HCT116 (cell line): Measurements from ENCODE around the gene CASR. TPM values are rescaled to one million over a fixed set of nuclear protein-coding genes. Genes with fewer than 3 reads are reported as not detected.

Source experiments
- ATAC-seq: fragments of 200-7000 bp; cut with Tn5 transposase; 2 replicates; pipeline ENCODE4 v1.9.1; 2020; ENCODE audit warnings: mild to moderate bottlenecking, moderate library complexity
- BruUV-seq: library from RNA; stranded (reverse); fragments of 400-500 nt; replicated peaks from 2 replicates; lab custom pipeline; 2021; lab: Mats Ljungman, UMichigan
- CTCF ChIA-PET: fragments of 300-600 bp; sonication (Branson Sonifier 250); formaldehyde crosslinking; loops from one replicate; lab custom pipeline; 2021; ENCODE audit warnings: antibody characterized with exemption; lab: Charles Lee
- POLR2A ChIA-PET: fragments of 300-600, 350-600 bp; sonication (Branson Sonifier 250); formaldehyde crosslinking; loops from one replicate; lab custom pipeline; 2021; ENCODE audit warnings: antibody characterized with exemption; lab: Charles Lee
- RAD21 ChIA-PET, 2 experiments: fragments of 300-600 bp; sonication (Branson Sonifier 250); formaldehyde crosslinking; loops; one replicate each; lab custom pipeline; 2023; ENCODE audit warnings: low total read pairs in 2 of 2; ENCODE audit not compliant: uncharacterized antibody in 2 of 2, unreplicated experiment in 2 of 2, low non-redundant PET in 1 of 2; lab: Charles Lee
- DNase-seq: peaks from one replicate; pipeline ENCODE4 v3.0.0-alpha.2; 2010; ENCODE audit warnings: low read depth, low spot score
- H2AFZ ChIP-seq: fragments of 200-600 bp; shearing (Covaris generic), sonication (generic); 2 replicates; pipeline ENCODE4 v1.6.1; 2017; ENCODE audit warnings: low read depth, mixed run types, mixed read lengths, antibody characterized with exemption, low read length; ENCODE audit not compliant: poor library complexity, severe bottlenecking
- H3K27ac ChIP-seq: 2 replicates; pipeline ENCODE4 v1.5.1; 2012; ENCODE audit warnings: low read depth, low read length
- H3K27me3 ChIP-seq: fragments of 200-600 bp; sonication (generic); 2 replicates; pipeline ENCODE4 v1.6.1; 2016; ENCODE audit warnings: mixed run types, low read length, mixed read lengths; ENCODE audit not compliant: insufficient read depth
- H3K36me3 ChIP-seq, 2 experiments: fragments of 200-500 bp in 1 of 2; fragments of 200-600 bp in 1 of 2; sonication (Bioruptor generic) in 1 of 2; sonication (generic) in 1 of 2; 2 replicates each; pipeline versions ENCODE4 v1.5.1 to v1.6.1; 2014 to 2016; ENCODE audit warnings: low read length in 2 of 2, inconsistent platforms in 1 of 2, mixed read lengths in 1 of 2, mixed run types in 1 of 2; ENCODE audit not compliant: insufficient read depth in 2 of 2, control insufficient read depth in 1 of 2
- H3K4me1 ChIP-seq, 2 experiments: fragments of 200-600 bp in 1 of 2; sonication (generic) in 1 of 2; 2 replicates each; pipeline versions ENCODE4 v1.5.1 to v1.6.1; 2012 to 2017; ENCODE audit warnings: low read length in 2 of 2, inconsistent platforms in 1 of 2, mild to moderate bottlenecking in 1 of 2, mixed read lengths in 1 of 2, mixed run types in 1 of 2, moderate library complexity in 1 of 2; ENCODE audit not compliant: insufficient read depth in 2 of 2, control insufficient read depth in 1 of 2
- H3K4me2 ChIP-seq: fragments of 200-600 bp; sonication (generic); 2 replicates; pipeline ENCODE4 v1.6.1; 2017; ENCODE audit warnings: mixed run types, low read length, mixed read lengths
- H3K4me3 ChIP-seq, 2 experiments: fragments of 200-600 bp in 1 of 2; sonication (generic) in 1 of 2; replicated peaks in 1 of 2; 2 replicates each; pipeline ENCODE4 v1.5.1; 2011 to 2016; ENCODE audit warnings: low read length in 2 of 2, control low read depth in 1 of 2, low read depth in 1 of 2, mild to moderate bottlenecking in 1 of 2, mixed read lengths in 1 of 2, mixed run types in 1 of 2
- H3K79me2 ChIP-seq: fragments of 200-600 bp; sonication (generic); 2 replicates; pipeline ENCODE4 v1.6.1; 2017; ENCODE audit warnings: mild to moderate bottlenecking, mixed run types, low read length, moderate library complexity, mixed read lengths; ENCODE audit not compliant: insufficient read depth
- H3K9ac ChIP-seq: fragments of 200-600 bp; sonication (generic); 2 replicates; pipeline ENCODE4 v1.6.1; 2016; ENCODE audit warnings: low read length, mixed read lengths
- H3K9me2 ChIP-seq: fragments of 200-600 bp; sonication (generic), shearing (Covaris generic); 2 replicates; pipeline ENCODE4 v1.6.1; 2017; ENCODE audit warnings: mixed run types, mild to moderate bottlenecking, moderate library complexity; ENCODE audit not compliant: insufficient read depth
- H3K9me3 ChIP-seq, 2 experiments: fragments of 200-500 bp in 1 of 2; fragments of 200-600 bp in 1 of 2; sonication (Bioruptor generic) in 1 of 2; sonication (generic) in 1 of 2; 2 replicates each; pipeline ENCODE4 v1.6.1; 2014 to 2017; ENCODE audit warnings: low read length in 2 of 2, mixed read lengths in 2 of 2, inconsistent platforms in 1 of 2, low read depth in 1 of 2, mild to moderate bottlenecking in 1 of 2, mixed run types in 1 of 2, moderate library complexity in 1 of 2; ENCODE audit not compliant: control insufficient read depth in 1 of 2, insufficient read depth in 1 of 2
- H4K20me1 ChIP-seq: fragments of 200-600 bp; sonication (generic), shearing (Covaris generic); 2 replicates; pipeline ENCODE4 v1.6.1; 2017; ENCODE audit warnings: mixed run types, mild to moderate bottlenecking, moderate library complexity; ENCODE audit not compliant: insufficient read depth
- CBX3 ChIP-seq: IDR thresholded peaks from 2 replicates; pipeline ENCODE4 v1.6.1; 2012; ENCODE audit warnings: low read depth
- CEBPB ChIP-seq: IDR thresholded peaks from 2 replicates; pipeline ENCODE4 v1.6.1; 2012; ENCODE audit warnings: low read depth
- EGR1 ChIP-seq: IDR thresholded peaks from 2 replicates; pipeline ENCODE4 v1.6.1; 2012; ENCODE audit warnings: low read depth
- ELF1 ChIP-seq: IDR thresholded peaks from 2 replicates; pipeline ENCODE4 v1.6.1; 2012; ENCODE audit warnings: low read depth, borderline replicate concordance
- EZH2 ChIP-seq: fragments of 200-600 bp; sonication (generic); IDR thresholded peaks from 2 replicates; pipeline ENCODE4 v1.6.1; 2017; ENCODE audit warnings: antibody characterized with exemption, mixed run types
- FOSL1 ChIP-seq: IDR thresholded peaks from 2 replicates; pipeline ENCODE4 v1.6.1; 2012; ENCODE audit warnings: low read depth
- RAD21 ChIP-seq: IDR thresholded peaks from 2 replicates; pipeline ENCODE4 v1.6.1; 2012; ENCODE audit warnings: low read depth, mild to moderate bottlenecking
- SIN3A ChIP-seq: IDR thresholded peaks from 2 replicates; pipeline ENCODE4 v1.6.1; 2012; ENCODE audit warnings: low read depth
- SP1 ChIP-seq: IDR thresholded peaks from 2 replicates; pipeline ENCODE4 v1.6.1; 2012; ENCODE audit warnings: low read depth
- SRF ChIP-seq: IDR thresholded peaks from 2 replicates; pipeline ENCODE4 v1.6.1; 2012; ENCODE audit warnings: low read depth
- TCF7L2 ChIP-seq: IDR thresholded peaks from 2 replicates; pipeline ENCODE4 v1.7.0; 2011; ENCODE audit warnings: borderline replicate concordance, inconsistent platforms; ENCODE audit not compliant: insufficient read depth, insufficient read length; ENCODE audit errors: extremely low read depth
- YY1 ChIP-seq: IDR thresholded peaks from 2 replicates; pipeline ENCODE4 v1.6.1; 2011; ENCODE audit warnings: low read length, low read depth, moderate library complexity, mild to moderate bottlenecking; ENCODE audit not compliant: insufficient replicate concordance; ENCODE audit errors: extremely low read depth
- ZFX ChIP-seq: fragments of 450-650 bp; IDR thresholded peaks from 2 replicates; pipeline ENCODE4 v1.6.1; 2017
- intact Hi-C: fragments of 100-400 bp; cut with micrococcal nuclease; formaldehyde crosslinking; loops from 2 replicates; pipeline ENCODE4 v1.10.0; 2022
- total RNA-seq: library from RNA; stranded (reverse); gene quantifications from one replicate; pipeline ENCODE4 v1.2.1, GENCODE V29; 2021; ENCODE audit not compliant: unreplicated experiment
- TF ChIP-seq, protein P1 (sequence below): IDR thresholded peaks from 2 replicates; pipeline ENCODE4 v1.6.1; 2012
- TF ChIP-seq, protein P2 (sequence below): IDR thresholded peaks from 2 replicates; pipeline ENCODE4 v1.6.1; 2011; ENCODE audit warnings: mild to moderate bottlenecking, low read length, moderate library complexity; ENCODE audit not compliant: insufficient replicate concordance; ENCODE audit errors: extremely low read depth
- TF ChIP-seq, protein P3 (sequence below), 3 experiments: fragments of 200-600 bp in 1 of 3; sonication (generic) in 1 of 3; IDR thresholded peaks in 2 of 3; conservative IDR thresholded peaks in 1 of 3; 2 replicates each; pipeline ENCODE4 v1.5.1; 2012 to 2017; ENCODE audit warnings: low read depth in 2 of 3, low read length in 2 of 3, antibody characterized with exemption in 1 of 3, borderline replicate concordance in 1 of 3, control low read depth in 1 of 3, mild to moderate bottlenecking in 1 of 3, mixed read lengths in 1 of 3, mixed run types in 1 of 3, moderate library complexity in 1 of 3; ENCODE audit not compliant: insufficient read depth in 1 of 3
- TF ChIP-seq, protein P4 (sequence below): IDR thresholded peaks from 2 replicates; pipeline ENCODE4 v1.6.1; 2012; ENCODE audit warnings: low read depth

CASR gene
- total RNA-seq, 1 experiment from 2014 or later, result not detected

DNA sequence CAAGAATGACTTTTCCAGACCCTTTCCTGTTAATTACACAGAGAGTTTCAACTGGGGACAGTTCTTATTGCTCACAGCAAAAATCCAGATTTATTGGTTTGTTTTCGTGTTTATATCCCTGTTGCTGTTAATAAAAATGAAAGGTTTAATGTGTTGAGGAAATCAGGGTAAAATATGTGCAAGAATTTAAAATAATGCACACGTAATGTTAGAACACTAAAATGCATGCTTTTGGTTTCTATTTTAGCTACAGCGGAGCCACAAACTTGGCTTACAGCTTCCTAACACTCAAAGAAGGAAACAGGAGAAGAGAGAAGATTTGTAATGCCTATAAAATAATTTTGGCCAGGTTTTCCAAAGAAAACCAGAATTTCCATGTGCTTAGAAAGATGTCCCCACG, 62.7 kb downstream of the CASR start:
- CTCF ChIA-PET, result no interaction called here
- no peaks in the 10 kb centered on the region for H3K79me2 ChIP-seq
- no peak overlapping the region for H3K4me2 ChIP-seq
- no peak overlapping the region for H3K4me3 ChIP-seq
- TF ChIP-seq FOSL1 (no peak), EZH2 (no peak), SIN3A (no peak), ELF1 (no peak), ZFX (no peak), SRF (no peak), TCF7L2 (no peak), CBX3 (no peak), CEBPB (no peak), YY1 (no peak), RAD21 (no peak), EGR1 (no peak), SP1 (no peak)
- TF ChIP-seq, protein P1, sequence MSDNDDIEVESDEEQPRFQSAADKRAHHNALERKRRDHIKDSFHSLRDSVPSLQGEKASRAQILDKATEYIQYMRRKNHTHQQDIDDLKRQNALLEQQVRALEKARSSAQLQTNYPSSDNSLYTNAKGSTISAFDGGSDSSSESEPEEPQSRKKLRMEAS, result no peak
- TF ChIP-seq, protein P2, sequence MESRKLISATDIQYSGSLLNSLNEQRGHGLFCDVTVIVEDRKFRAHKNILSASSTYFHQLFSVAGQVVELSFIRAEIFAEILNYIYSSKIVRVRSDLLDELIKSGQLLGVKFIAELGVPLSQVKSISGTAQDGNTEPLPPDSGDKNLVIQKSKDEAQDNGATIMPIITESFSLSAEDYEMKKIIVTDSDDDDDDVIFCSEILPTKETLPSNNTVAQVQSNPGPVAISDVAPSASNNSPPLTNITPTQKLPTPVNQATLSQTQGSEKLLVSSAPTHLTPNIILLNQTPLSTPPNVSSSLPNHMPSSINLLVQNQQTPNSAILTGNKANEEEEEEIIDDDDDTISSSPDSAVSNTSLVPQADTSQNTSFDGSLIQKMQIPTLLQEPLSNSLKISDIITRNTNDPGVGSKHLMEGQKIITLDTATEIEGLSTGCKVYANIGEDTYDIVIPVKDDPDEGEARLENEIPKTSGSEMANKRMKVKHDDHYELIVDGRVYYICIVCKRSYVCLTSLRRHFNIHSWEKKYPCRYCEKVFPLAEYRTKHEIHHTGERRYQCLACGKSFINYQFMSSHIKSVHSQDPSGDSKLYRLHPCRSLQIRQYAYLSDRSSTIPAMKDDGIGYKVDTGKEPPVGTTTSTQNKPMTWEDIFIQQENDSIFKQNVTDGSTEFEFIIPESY, result no peak
- TF ChIP-seq, protein P3, sequence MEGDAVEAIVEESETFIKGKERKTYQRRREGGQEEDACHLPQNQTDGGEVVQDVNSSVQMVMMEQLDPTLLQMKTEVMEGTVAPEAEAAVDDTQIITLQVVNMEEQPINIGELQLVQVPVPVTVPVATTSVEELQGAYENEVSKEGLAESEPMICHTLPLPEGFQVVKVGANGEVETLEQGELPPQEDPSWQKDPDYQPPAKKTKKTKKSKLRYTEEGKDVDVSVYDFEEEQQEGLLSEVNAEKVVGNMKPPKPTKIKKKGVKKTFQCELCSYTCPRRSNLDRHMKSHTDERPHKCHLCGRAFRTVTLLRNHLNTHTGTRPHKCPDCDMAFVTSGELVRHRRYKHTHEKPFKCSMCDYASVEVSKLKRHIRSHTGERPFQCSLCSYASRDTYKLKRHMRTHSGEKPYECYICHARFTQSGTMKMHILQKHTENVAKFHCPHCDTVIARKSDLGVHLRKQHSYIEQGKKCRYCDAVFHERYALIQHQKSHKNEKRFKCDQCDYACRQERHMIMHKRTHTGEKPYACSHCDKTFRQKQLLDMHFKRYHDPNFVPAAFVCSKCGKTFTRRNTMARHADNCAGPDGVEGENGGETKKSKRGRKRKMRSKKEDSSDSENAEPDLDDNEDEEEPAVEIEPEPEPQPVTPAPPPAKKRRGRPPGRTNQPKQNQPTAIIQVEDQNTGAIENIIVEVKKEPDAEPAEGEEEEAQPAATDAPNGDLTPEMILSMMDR (IDR thresholded peaks at IDR 0.05 in 2 of 3, conservative IDR thresholded peaks at IDR 0.05 in 1 of 3; ENCODE audit: borderline replicate concordance in 1 of 3, insufficient read depth in 1 of 3, low read depth in 2 of 3, low read length in 2 of 3), result no peak
- TF ChIP-seq, protein P4, sequence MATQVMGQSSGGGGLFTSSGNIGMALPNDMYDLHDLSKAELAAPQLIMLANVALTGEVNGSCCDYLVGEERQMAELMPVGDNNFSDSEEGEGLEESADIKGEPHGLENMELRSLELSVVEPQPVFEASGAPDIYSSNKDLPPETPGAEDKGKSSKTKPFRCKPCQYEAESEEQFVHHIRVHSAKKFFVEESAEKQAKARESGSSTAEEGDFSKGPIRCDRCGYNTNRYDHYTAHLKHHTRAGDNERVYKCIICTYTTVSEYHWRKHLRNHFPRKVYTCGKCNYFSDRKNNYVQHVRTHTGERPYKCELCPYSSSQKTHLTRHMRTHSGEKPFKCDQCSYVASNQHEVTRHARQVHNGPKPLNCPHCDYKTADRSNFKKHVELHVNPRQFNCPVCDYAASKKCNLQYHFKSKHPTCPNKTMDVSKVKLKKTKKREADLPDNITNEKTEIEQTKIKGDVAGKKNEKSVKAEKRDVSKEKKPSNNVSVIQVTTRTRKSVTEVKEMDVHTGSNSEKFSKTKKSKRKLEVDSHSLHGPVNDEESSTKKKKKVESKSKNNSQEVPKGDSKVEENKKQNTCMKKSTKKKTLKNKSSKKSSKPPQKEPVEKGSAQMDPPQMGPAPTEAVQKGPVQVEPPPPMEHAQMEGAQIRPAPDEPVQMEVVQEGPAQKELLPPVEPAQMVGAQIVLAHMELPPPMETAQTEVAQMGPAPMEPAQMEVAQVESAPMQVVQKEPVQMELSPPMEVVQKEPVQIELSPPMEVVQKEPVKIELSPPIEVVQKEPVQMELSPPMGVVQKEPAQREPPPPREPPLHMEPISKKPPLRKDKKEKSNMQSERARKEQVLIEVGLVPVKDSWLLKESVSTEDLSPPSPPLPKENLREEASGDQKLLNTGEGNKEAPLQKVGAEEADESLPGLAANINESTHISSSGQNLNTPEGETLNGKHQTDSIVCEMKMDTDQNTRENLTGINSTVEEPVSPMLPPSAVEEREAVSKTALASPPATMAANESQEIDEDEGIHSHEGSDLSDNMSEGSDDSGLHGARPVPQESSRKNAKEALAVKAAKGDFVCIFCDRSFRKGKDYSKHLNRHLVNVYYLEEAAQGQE, result no peak
- no peaks in the 10 kb centered on the region for H4K20me1 ChIP-seq
- DNase-seq (no peak), ATAC-seq (no peak)
- H3K4me1 ChIP-seq, result no peaks in the 10 kb centered on the region
- no peaks in the 10 kb centered on the region for H3K9me3 ChIP-seq
- no TSS peak for BruUV-seq
- H3K9ac ChIP-seq, result no peak overlapping the region
- intact Hi-C loops, result no loop called here
- H3K27ac ChIP-seq, result no peak overlapping the region
- RAD21 ChIA-PET, result no interaction called here
- H2AFZ ChIP-seq, result no peak overlapping the region
- H3K27me3 ChIP-seq, result 0 out of 2 replicates have a peak, but pooled peaks cover 6% of the 10 kb centered on the region
- H3K9me2 ChIP-seq, result no peaks in the 10 kb centered on the region
- no peaks in the 10 kb centered on the region for H3K36me3 ChIP-seq
- POLR2A ChIA-PET, result no interaction called here
